IMR-90 (cell line): ENCODE data around the gene MCTP2. TPM values are rescaled to one million over a fixed set of nuclear protein-coding genes. Genes with fewer than 3 reads are reported as not detected.

Source experiments
- ATAC-seq: fragments of 200-7000 bp; cut with Tn5 transposase; 2 replicates; pipeline ENCODE4 v1.9.1; 2020; ENCODE audit warnings: low read depth, mild to moderate bottlenecking, moderate library complexity
- BruUV-seq: library from RNA; stranded (reverse); fragments of 400-500 nt; replicated peaks from 2 replicates; lab custom pipeline; 2021; lab: Mats Ljungman, UMichigan
- CTCF ChIA-PET: fragments of 300-600 bp; formaldehyde crosslinking; extraction: SDS; loops from one replicate; lab custom pipeline; 2021; ENCODE audit warnings: antibody characterized with exemption; lab: Yijun Ruan, JAX
- POLR2A ChIA-PET: fragments of 300-600 bp; sonication (Branson Sonifier 250); formaldehyde crosslinking; loops from one replicate; lab custom pipeline; 2022; ENCODE audit warnings: antibody characterized with exemption; ENCODE audit not compliant: unreplicated experiment; lab: Charles Lee
- DNase-seq: peaks from one replicate; pipeline ENCODE4 v3.0.0; 2013
- H2AFZ ChIP-seq: replicated peaks from 2 replicates; pipeline ENCODE3; 2013; ENCODE audit warnings: low read length, mild to moderate bottlenecking; ENCODE audit not compliant: poor library complexity
- H2AK5ac ChIP-seq: 2 replicates; pipeline ENCODE4 v1.6.1; 2013; ENCODE audit warnings: low read depth, low read length, inconsistent platforms
- H2AK9ac ChIP-seq: replicated peaks from 2 replicates; pipeline ENCODE3; 2013; ENCODE audit warnings: mild to moderate bottlenecking, low read depth, low read length, moderate library complexity; ENCODE audit not compliant: poor library complexity
- H2BK120ac ChIP-seq: 2 replicates; pipeline ENCODE4 v1.6.1; 2013; ENCODE audit warnings: low read depth, low read length, inconsistent platforms
- H2BK15ac ChIP-seq: 3 replicates; pipeline ENCODE4 v1.6.1; 2013; ENCODE audit warnings: low read depth, low read length, inconsistent platforms
- H2BK20ac ChIP-seq: 2 replicates; pipeline ENCODE4 v1.6.1; 2013; ENCODE audit warnings: low read depth, mild to moderate bottlenecking, inconsistent platforms, low read length, moderate library complexity
- H2BK5ac ChIP-seq: 2 replicates; pipeline ENCODE4 v1.6.1; 2013; ENCODE audit warnings: mild to moderate bottlenecking, low read depth, low read length, inconsistent platforms; ENCODE audit not compliant: poor library complexity, severe bottlenecking
- H3K14ac ChIP-seq: replicated peaks from 2 replicates; pipeline ENCODE4 v1.6.1; 2013; ENCODE audit warnings: low read depth, low read length, inconsistent platforms
- H3K18ac ChIP-seq: 2 replicates; pipeline ENCODE4 v1.6.1; 2013; ENCODE audit warnings: low read depth, low read length, control low read depth
- H3K23ac ChIP-seq: 2 replicates; pipeline ENCODE4 v1.6.1; 2013; ENCODE audit warnings: low read depth, low read length, inconsistent platforms
- H3K27ac ChIP-seq: 2 replicates; pipeline ENCODE4 v1.5.1; 2013; ENCODE audit warnings: mild to moderate bottlenecking, control low read depth, low read length; ENCODE audit not compliant: insufficient read depth
- H3K27me3 ChIP-seq: 2 replicates; pipeline ENCODE4 v1.6.1; 2013; ENCODE audit warnings: low read length; ENCODE audit not compliant: control insufficient read depth, insufficient read depth
- H3K36me3 ChIP-seq: 2 replicates; pipeline ENCODE4 v1.6.1; 2013; ENCODE audit warnings: low read length, mixed read lengths; ENCODE audit not compliant: control insufficient read depth, insufficient read depth
- H3K4ac ChIP-seq: 2 replicates; pipeline ENCODE4 v1.6.1; 2013; ENCODE audit warnings: low read depth, low read length, inconsistent platforms
- H3K4me1 ChIP-seq: 2 replicates; pipeline ENCODE4 v1.6.1; 2013; ENCODE audit warnings: low read length, mixed read lengths; ENCODE audit not compliant: control insufficient read depth, insufficient read depth
- H3K4me2 ChIP-seq: 2 replicates; pipeline ENCODE4 v1.6.1; 2013; ENCODE audit warnings: low read depth, mild to moderate bottlenecking, control low read depth, low read length, moderate library complexity
- H3K4me3 ChIP-seq: 2 replicates; pipeline ENCODE4 v1.5.1; 2013; ENCODE audit warnings: low read depth, mild to moderate bottlenecking, control low read depth, low read length, moderate library complexity; ENCODE audit not compliant: insufficient read depth
- H3K56ac ChIP-seq: 2 replicates; pipeline ENCODE4 v1.6.1; 2013; ENCODE audit warnings: low read length, inconsistent platforms; ENCODE audit not compliant: insufficient read depth; ENCODE audit errors: extremely low read depth
- H3K79me1 ChIP-seq, 2 experiments: 2 replicates each; pipeline ENCODE4 v1.6.1; 2013; ENCODE audit warnings: low read length in 2 of 2, inconsistent platforms in 1 of 2, low read depth in 1 of 2
- H3K9ac ChIP-seq: 2 replicates; pipeline ENCODE4 v1.6.1; 2013; ENCODE audit warnings: low read depth, low read length, control low read depth
- H3K9me1 ChIP-seq: 2 replicates; pipeline ENCODE4 v1.6.1; 2013; ENCODE audit warnings: low read length, inconsistent platforms; ENCODE audit not compliant: insufficient read depth
- H3K9me3 ChIP-seq: 2 replicates; pipeline ENCODE4 v1.6.1; 2013; ENCODE audit warnings: low read length; ENCODE audit not compliant: control insufficient read depth, insufficient read depth
- H4K20me1 ChIP-seq: 2 replicates; pipeline ENCODE4 v1.6.1; 2013; ENCODE audit warnings: low read length, inconsistent platforms; ENCODE audit not compliant: insufficient read depth
- H4K5ac ChIP-seq: 2 replicates; pipeline ENCODE4 v1.6.1; 2013; ENCODE audit warnings: mild to moderate bottlenecking, low read depth, low read length, control low read depth
- H4K8ac ChIP-seq, 2 experiments: 2 replicates each; pipeline ENCODE4 v1.6.1; 2013; ENCODE audit warnings: low read depth in 2 of 2, low read length in 2 of 2, control low read depth in 1 of 2, inconsistent platforms in 1 of 2
- H4K91ac ChIP-seq: 2 replicates; pipeline ENCODE4 v1.6.1; 2013; ENCODE audit warnings: low read depth, low read length, inconsistent platforms; ENCODE audit not compliant: insufficient read depth
- ELK1 ChIP-seq: fragments of 150-350 bp; IDR thresholded peaks from 2 replicates; pipeline ENCODE4 v1.6.1; 2016; ENCODE audit warnings: low read depth, mild to moderate bottlenecking, low read length, moderate library complexity, borderline replicate concordance
- MAFK ChIP-seq: IDR thresholded peaks from 2 replicates; pipeline ENCODE4 v1.6.1; 2012; ENCODE audit warnings: low read depth, low read length, improper control_type of control experiment
- MAZ ChIP-seq: IDR thresholded peaks from 2 replicates; pipeline ENCODE4 v1.6.1; 2012; ENCODE audit warnings: low read depth, mild to moderate bottlenecking, low read length, improper control_type of control experiment, moderate library complexity, borderline replicate concordance
- POLR2A ChIP-seq: IDR thresholded peaks from 2 replicates; pipeline ENCODE4 v1.6.1; 2012; ENCODE audit warnings: mild to moderate bottlenecking, low read depth, low read length
- RAD21 ChIP-seq: IDR thresholded peaks from 2 replicates; pipeline ENCODE4 v1.6.1; 2012; ENCODE audit warnings: low read length, improper control_type of control experiment
- RCOR1 ChIP-seq: IDR thresholded peaks from 2 replicates; pipeline ENCODE4 v1.6.1; 2012; ENCODE audit warnings: mild to moderate bottlenecking, low read length, improper control_type of control experiment; ENCODE audit not compliant: insufficient replicate concordance
- SMC3 ChIP-seq: fragments of 150-350 bp; IDR thresholded peaks from 2 replicates; pipeline ENCODE4 v1.6.1; 2016; ENCODE audit warnings: low read depth, mild to moderate bottlenecking, antibody characterized with exemption, low read length, moderate library complexity
- dilution Hi-C: fragments of 300-500 bp; cut with HindIII; formaldehyde crosslinking; loops from one replicate; pipeline ENCODE4 v1.14.3; 2018; ENCODE audit warnings: low sequenced_read_pairs; ENCODE audit not compliant: unreplicated experiment
- in situ Hi-C: fragments of 300-500 bp; cut with MboI; formaldehyde crosslinking; loops from 3 replicates; pipeline ENCODE4 v1.14.3; 2019; ENCODE audit warnings: low sequenced_read_pairs, inconsistent platforms, mixed read lengths
- intact Hi-C: fragments of 100-400 bp; cut with micrococcal nuclease; formaldehyde crosslinking; loops from 2 replicates; pipeline ENCODE4 v1.10.0; 2022
- polyA plus RNA-seq, 3 experiments: library from polyadenylated mRNA; depleted of rRNA; stranded (reverse); fragments of >200 nt; gene quantifications; 2 replicates each; pipeline ENCODE4 v1.2.3, GENCODE V29; 2012; ENCODE audit warnings: low replicate concordance in 1 of 3
- total RNA-seq: library from RNA; depleted of rRNA; stranded (reverse); fragments of >200 nt; gene quantifications from 2 replicates; pipeline ENCODE4 v1.2.3, GENCODE V29; 2012
- TF ChIP-seq, protein P1 (sequence below): conservative IDR thresholded peaks from 2 replicates; pipeline ENCODE4 v1.5.1; 2012; ENCODE audit warnings: mild to moderate bottlenecking, low read depth, low read length, improper control_type of control experiment

The MCTP2 gene
- total and polyA plus RNA-seq, 2 of the 4 experiments (the other 2 are of a cell fraction): 5.1 to 9.9 TPM

DNA sequence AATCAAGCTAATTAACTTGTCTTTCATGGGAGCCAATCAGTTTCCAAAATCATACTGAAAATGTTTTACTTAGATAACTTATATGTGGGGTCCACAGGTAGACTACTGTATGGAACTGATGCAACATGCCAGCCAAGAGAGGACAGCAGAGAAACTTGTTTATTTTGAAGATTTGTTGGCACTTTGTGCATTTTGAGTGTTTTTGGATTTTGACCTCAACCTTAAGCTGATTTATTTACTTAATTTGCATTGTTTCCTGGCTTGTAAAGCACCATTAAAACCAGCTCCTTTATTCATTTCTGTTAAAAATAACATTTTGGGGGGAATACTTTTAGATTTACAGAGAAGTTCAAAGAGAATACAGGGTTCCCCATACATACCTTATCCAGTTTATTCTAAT, 166.6 kb downstream of the MCTP2 start:
- 0 out of 2 replicates have a peak, but pooled peaks cover 2% of the 10 kb centered on the region for H3K4me1 ChIP-seq

More for the DNA sequence above, 166.6 kb downstream of the MCTP2 start:
- no peak overlapping the region for H2AFZ ChIP-seq
- ATAC-seq (no peak), DNase-seq (no peak)
- no peak overlapping the region for H3K27ac ChIP-seq
- no peak overlapping the region for H2BK120ac ChIP-seq
- no peak overlapping the region for H3K4ac ChIP-seq
- no peaks in the 10 kb centered on the region for H3K79me1 ChIP-seq
- H3K14ac ChIP-seq: no peak overlapping the region
- no peak overlapping the region for H3K4me3 ChIP-seq
- H3K4me2 ChIP-seq: no peak overlapping the region
- dilution Hi-C loops: no loop called here
- H3K9me1 ChIP-seq: no peaks in the 10 kb centered on the region
- ChIA-PET POLR2A (no interaction called here), CTCF (no interaction called here)
- no peak overlapping the region for H3K56ac ChIP-seq
- no peak overlapping the region for H3K18ac ChIP-seq
- no peaks in the 10 kb centered on the region for H3K36me3 ChIP-seq
- no peak overlapping the region for H4K5ac ChIP-seq
- intact Hi-C loops: no loop called here
- no peaks in the 10 kb centered on the region for H4K20me1 ChIP-seq
- no peak overlapping the region for H2BK15ac ChIP-seq
- H3K9me3 ChIP-seq: no peaks in the 10 kb centered on the region
- no peak overlapping the region for H2BK20ac ChIP-seq
- BruUV-seq: no TSS peak
- no peak overlapping the region for H3K9ac ChIP-seq
- in situ Hi-C loops: no loop called here
- H4K91ac ChIP-seq: no peak overlapping the region
- H3K27me3 ChIP-seq: no peaks in the 10 kb centered on the region
- no peak overlapping the region for H2AK5ac ChIP-seq
- H4K8ac ChIP-seq: no peak overlapping the region
- H2BK5ac ChIP-seq: no peak overlapping the region
- H2AK9ac ChIP-seq: no peak overlapping the region
- H3K23ac ChIP-seq: no peak overlapping the region
- TF ChIP-seq RAD21 (no peak), POLR2A (no peak), ELK1 (no peak), RCOR1 (no peak), SMC3 (no peak), MAFK (no peak), MAZ (no peak)
- TF ChIP-seq, protein P1, sequence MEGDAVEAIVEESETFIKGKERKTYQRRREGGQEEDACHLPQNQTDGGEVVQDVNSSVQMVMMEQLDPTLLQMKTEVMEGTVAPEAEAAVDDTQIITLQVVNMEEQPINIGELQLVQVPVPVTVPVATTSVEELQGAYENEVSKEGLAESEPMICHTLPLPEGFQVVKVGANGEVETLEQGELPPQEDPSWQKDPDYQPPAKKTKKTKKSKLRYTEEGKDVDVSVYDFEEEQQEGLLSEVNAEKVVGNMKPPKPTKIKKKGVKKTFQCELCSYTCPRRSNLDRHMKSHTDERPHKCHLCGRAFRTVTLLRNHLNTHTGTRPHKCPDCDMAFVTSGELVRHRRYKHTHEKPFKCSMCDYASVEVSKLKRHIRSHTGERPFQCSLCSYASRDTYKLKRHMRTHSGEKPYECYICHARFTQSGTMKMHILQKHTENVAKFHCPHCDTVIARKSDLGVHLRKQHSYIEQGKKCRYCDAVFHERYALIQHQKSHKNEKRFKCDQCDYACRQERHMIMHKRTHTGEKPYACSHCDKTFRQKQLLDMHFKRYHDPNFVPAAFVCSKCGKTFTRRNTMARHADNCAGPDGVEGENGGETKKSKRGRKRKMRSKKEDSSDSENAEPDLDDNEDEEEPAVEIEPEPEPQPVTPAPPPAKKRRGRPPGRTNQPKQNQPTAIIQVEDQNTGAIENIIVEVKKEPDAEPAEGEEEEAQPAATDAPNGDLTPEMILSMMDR: no peak
